H1 (cell line): ENCODE data around the gene LAMC1. TPM values are rescaled to one million over a fixed set of nuclear protein-coding genes. Genes with fewer than 3 reads are reported as not detected.

Experiments
- JUND ChIP-seq: IDR thresholded peaks from 2 replicates; pipeline ENCODE4 v1.6.1; 2011; ENCODE audit warnings: mild to moderate bottlenecking, improper control_type of control experiment, low read length
- POU5F1 ChIP-seq: IDR thresholded peaks from 2 replicates; pipeline ENCODE4 v1.6.1; 2011; ENCODE audit warnings: low read depth, mild to moderate bottlenecking, low read length, moderate library complexity
- SIN3A ChIP-seq, 2 experiments: IDR thresholded peaks in 1 of 2; conservative IDR thresholded peaks in 1 of 2; 2 replicates each; pipeline ENCODE4 v1.6.1; 2011 to 2012; ENCODE audit warnings: low read length in 2 of 2, improper control_type of control experiment in 1 of 2, low read depth in 1 of 2, mild to moderate bottlenecking in 1 of 2
- SP1 ChIP-seq: IDR thresholded peaks from 2 replicates; pipeline ENCODE4 v1.6.1; 2011; ENCODE audit warnings: low read depth, low read length
- SP2 ChIP-seq: IDR thresholded peaks from 2 replicates; pipeline ENCODE4 v1.6.1; 2012; ENCODE audit warnings: mild to moderate bottlenecking, low read length, inconsistent platforms
- polyA plus RNA-seq, 7 experiments: library from polyadenylated mRNA; depleted of rRNA in 3 of 7; stranded (reverse) in 5 of 7; unstranded in 2 of 7; fragments of >200 nt in 5 of 7; fragments of 200-250 nt in 2 of 7; gene quantifications; 1 replicate in 5 of 7; 2 replicates in 1 of 7; 4 replicates in 1 of 7; pipeline versions ENCODE4 v1.2.1 to v1.2.3, GENCODE V29; 2011 to 2013; ENCODE audit warnings: missing spikeins in 2 of 7, mixed read lengths in 2 of 7
- total RNA-seq: library from RNA; stranded (reverse); fragmentation: NEBNext Ultra II Directional; extraction: Animal tissue kit (Norgen Biotek cat#: 25700); gene quantifications from 2 replicates; pipeline ENCODE4 v1.2.1, GENCODE V29; 2021
- TF ChIP-seq, protein P1 (sequence below): IDR thresholded peaks from 2 replicates; pipeline ENCODE4 v1.6.1; 2012; ENCODE audit warnings: low read length, inconsistent platforms

Gene LAMC1
- total and polyA plus RNA-seq, 2 of the 8 experiments (the other 6 are each of a cell fraction or from before 2014, with no cell fraction given), result 47.6 to 90.3 TPM

DNA sequence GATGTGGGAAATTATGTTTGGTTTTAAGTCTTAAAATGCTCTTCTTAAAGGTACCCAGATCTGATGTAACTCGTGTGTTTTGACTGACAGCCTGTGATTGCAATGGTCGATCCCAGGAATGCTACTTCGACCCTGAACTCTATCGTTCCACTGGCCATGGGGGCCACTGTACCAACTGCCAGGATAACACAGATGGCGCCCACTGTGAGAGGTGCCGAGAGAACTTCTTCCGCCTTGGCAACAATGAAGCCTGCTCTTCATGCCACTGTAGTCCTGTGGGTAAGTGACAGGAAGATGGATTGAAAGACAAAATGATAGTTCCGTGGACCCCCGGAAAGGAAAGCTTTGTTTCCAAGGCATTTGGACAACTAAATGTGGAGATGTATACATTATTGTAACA is 91.2 kb downstream of the LAMC1 start (continued):
- TF ChIP-seq SIN3A (conservative IDR thresholded peaks at IDR 0.05 in 1 of 2, IDR thresholded peaks at IDR 0.05 in 1 of 2; ENCODE audit: low read depth in 1 of 2, low read length in 2 of 2), result no peak
- TF ChIP-seq SP2, result no peak
- no peak for TF ChIP-seq SP1
- TF ChIP-seq JUND, result no peak
- no peak for TF ChIP-seq POU5F1
- TF ChIP-seq, protein P1, sequence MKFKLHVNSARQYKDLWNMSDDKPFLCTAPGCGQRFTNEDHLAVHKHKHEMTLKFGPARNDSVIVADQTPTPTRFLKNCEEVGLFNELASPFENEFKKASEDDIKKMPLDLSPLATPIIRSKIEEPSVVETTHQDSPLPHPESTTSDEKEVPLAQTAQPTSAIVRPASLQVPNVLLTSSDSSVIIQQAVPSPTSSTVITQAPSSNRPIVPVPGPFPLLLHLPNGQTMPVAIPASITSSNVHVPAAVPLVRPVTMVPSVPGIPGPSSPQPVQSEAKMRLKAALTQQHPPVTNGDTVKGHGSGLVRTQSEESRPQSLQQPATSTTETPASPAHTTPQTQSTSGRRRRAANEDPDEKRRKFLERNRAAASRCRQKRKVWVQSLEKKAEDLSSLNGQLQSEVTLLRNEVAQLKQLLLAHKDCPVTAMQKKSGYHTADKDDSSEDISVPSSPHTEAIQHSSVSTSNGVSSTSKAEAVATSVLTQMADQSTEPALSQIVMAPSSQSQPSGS, result no peak
